HG03457 (cell line): ENCODE data around the gene PIK3R5.

Experiments used
- ATAC-seq: cut with Tn5 transposase; IDR thresholded peaks from one replicate; pipeline ENCODE4 v1.9.1; 2021; ENCODE audit warnings: moderate number of reproducible peaks; ENCODE audit not compliant: unreplicated experiment

Gene PIK3R5, protein sequence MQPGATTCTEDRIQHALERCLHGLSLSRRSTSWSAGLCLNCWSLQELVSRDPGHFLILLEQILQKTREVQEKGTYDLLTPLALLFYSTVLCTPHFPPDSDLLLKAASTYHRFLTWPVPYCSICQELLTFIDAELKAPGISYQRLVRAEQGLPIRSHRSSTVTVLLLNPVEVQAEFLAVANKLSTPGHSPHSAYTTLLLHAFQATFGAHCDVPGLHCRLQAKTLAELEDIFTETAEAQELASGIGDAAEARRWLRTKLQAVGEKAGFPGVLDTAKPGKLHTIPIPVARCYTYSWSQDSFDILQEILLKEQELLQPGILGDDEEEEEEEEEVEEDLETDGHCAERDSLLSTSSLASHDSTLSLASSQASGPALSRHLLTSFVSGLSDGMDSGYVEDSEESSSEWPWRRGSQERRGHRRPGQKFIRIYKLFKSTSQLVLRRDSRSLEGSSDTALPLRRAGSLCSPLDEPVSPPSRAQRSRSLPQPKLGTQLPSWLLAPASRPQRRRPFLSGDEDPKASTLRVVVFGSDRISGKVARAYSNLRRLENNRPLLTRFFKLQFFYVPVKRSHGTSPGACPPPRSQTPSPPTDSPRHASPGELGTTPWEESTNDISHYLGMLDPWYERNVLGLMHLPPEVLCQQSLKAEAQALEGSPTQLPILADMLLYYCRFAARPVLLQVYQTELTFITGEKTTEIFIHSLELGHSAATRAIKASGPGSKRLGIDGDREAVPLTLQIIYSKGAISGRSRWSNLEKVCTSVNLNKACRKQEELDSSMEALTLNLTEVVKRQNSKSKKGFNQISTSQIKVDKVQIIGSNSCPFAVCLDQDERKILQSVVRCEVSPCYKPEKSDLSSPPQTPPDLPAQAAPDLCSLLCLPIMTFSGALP

DNA sequence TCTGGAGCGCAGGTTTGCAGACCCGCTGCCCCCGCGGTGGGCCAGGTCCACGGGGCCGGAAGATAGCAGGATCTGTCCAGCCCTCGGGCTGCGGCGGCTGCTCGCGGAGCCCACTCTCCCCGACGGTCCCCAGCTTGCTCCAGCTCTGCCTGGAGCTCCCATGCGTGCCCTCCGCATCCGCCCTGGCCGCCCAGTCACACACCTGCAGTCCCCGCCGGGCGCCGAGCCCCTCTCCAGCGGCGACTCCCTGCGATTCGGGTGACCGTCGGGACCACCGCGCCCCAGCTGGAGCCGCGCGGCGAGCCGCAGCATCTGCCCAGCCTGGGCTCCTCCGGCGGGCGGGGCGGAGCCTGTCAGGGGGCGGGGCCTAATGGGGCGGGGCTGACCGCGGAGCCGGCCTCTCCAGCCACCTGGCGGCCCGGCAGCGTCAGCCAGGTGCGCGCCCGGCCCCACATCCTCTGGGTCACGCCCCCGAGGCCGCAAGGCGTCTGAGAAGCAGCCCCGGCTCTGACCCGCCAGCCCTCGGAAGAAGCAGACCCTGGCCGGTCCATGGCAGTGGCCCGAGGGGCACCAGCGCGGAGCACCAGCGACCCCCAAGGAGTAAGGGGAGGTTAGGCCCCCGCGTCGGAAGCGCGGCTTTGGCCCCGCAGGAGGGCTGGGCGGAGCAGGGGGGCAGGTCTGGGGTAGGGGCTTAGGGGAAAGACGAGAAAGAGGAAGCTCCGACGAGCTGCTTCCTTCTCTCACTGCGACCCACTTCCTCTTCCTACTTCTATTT lies at the start of gene PIK3R5:
PIK3R5 (minus strand) TSS at position 314 of the 775 bp plus-strand sequence. CDS start 54,213 bp downstream, outside the sequence.
- no peak for ATAC-seq

DNA sequence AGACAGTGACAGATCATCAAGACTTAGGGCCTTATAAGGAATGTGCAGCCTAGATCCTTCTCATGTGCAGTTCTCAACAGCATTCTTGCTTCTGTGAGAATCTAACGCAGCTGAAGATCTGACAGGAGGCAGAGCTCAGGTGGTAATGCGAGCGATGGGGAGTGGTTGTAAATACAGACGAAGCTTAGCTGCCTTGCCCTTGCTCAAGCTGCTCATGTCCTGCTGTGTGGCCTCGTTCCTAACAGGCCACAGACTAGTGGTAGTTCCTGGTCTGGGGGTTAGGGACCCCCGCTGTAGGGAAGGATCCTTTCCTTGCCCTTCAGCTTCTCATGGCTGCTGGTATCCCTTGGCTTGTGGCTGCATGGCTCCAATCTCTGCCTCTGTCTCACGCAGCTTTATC lies 45.5 kb upstream of the PIK3R5 start:
- ATAC-seq: no peak

DNA sequence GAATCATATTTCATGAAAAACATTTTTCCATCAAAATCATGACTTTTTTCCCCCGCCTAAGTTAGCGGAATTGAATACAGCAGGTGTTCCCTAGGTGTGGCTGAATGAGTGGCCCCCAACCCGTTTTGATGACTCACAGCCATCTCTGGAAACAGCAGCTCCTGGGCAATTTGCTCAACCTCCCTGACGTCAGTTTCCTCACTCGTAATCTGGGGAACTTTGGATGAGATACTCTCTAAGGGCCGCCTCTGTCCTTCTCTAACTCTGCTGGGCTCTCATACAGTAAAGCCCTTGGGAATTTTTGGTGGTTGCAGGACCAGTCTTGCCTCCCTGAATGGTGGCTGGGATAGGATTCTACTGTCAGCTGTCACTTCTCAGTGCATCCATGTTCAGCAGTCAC lies 44.2 kb upstream of the PIK3R5 start:
- no peak for ATAC-seq

DNA sequence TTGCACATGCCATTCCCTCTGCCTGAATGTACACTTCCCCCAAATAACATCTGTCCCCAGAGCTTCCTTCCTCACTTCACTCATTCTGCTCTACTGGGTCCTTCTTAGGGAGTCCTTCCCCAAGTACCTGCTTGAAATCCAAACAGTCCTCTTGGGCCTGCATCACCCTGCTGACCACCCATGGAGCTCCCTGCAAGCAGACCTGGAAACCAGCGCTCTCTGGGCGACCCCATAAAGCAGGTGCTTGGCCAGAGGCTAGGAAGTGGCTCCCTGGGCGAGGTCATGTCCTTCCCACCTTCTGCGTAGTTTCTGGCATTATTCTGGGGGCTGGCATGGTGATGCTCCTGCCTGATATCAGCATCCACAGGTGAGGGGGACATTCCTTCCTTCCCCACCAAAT lies 43.6 kb upstream of the PIK3R5 start:
- ATAC-seq: no peak

DNA sequence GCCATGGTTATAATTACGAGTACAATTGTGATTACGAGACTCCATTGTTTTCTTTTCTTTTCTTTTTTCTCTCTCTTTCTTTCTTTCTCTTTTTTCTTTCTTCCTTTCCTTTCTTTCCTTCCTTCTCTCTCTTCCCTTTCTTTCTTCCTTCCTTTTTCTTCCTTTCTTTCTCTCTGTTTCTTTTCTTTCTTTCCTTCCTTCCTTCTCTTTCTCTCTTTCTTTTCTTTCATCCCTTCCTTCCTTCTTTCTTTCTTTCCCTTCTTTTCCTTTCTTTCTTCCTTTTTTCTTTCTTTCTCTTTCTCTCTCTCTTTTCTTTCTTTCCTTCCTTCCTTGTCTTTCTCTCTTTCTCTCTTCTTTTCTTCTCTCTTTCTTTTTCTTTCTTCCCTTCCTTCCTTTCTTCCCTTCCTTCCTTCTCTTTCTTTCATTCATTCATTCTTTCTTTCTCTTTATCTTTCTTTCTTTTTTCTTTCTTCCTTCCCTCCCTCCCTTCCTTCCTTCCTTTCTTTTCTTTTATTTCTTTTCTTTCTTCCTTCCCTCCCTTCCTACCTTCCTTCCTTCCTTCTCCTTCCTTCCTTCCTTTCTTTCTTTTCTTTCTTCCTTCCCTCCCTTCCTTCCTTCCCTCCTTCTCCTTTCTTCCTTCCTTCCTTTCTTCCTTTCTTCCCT lies 41.7 kb upstream of the PIK3R5 start:
- no peak for ATAC-seq

DNA sequence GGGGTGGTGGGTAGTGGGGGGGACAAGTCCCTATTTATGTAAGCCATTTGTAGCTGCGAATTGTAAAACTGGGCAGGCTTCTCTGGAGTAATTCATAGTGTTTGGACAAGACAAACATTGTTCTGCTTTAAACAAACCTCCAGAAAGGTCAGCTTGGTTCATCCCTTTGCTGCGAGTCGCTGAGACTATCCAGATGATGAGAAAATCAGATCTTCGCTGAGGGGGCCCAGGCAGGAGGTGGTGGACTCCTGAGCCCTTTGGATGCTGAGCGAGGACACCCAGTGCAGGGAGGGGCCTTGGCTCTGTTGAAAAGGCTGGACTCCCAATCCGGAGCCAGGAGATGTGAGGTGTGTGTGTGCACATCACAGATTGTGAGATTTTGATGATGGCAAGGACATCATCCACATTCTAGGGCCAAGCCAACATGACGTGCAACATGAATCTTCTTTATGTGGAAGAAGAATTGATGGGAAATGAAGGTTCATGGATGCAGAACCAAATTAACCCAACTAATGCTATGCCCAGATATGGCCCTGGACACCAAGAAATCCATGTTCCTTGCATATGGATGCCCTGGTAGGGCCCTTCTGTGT lies 40.8 kb upstream of the PIK3R5 start:
- ATAC-seq: no peak

DNA sequence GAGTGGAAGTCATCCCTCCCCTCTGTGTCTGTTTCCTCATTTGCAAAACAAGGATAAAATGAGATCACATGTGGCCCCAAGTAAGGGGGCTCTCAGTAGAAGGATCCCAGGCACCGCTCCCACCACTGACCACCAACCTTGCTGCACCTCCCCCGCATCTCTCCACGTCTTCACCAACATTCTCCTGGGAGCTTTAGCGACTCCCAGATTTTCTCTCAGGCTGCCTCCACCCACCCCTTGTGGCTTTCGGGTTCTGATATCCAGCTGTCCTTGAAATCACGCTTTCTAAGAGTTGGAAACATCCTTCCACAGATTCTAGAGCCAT lies 39.4 kb upstream of the PIK3R5 start:
- no peak for ATAC-seq

DNA sequence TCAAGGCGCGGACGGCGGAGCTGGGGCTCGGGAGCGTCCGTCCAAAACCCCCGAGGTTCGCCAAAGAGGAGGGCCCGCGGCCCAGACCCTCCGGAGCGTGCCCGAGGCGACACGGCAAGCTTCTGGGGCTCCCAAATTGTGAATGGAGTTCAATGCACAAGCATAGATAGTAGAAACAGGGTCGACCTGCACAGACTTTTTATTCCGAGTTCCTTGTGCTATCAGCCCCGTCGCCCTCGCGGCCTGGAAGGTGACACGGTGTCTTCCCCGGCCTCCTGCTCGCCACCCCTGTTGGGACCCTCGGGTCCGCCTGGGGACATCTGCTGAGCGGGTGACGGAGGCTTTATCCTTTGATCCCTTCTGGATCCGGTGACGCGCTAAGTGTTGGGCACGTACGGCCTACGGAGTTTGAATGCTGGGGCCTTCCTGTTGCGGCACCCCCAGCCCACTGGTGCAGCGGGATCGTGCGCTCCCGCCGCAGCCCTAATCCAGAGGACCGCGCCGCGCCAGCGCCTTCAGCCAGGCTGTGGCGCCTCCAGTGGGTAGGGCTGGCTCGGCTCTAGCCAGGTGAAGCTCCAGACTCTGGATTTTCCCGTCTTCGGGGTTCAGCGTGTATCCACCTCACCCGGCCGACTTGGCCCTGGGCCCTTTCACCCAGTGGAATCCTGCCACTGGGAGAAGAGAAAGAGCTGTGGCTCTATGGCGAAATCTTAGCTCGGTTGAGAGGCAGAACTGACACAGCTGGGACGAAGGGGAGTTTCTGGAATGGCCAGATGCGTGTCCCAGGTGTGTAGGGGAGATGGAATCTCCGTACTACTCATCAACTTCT lies 38.8 kb upstream of the PIK3R5 start:
- no peak for ATAC-seq

DNA sequence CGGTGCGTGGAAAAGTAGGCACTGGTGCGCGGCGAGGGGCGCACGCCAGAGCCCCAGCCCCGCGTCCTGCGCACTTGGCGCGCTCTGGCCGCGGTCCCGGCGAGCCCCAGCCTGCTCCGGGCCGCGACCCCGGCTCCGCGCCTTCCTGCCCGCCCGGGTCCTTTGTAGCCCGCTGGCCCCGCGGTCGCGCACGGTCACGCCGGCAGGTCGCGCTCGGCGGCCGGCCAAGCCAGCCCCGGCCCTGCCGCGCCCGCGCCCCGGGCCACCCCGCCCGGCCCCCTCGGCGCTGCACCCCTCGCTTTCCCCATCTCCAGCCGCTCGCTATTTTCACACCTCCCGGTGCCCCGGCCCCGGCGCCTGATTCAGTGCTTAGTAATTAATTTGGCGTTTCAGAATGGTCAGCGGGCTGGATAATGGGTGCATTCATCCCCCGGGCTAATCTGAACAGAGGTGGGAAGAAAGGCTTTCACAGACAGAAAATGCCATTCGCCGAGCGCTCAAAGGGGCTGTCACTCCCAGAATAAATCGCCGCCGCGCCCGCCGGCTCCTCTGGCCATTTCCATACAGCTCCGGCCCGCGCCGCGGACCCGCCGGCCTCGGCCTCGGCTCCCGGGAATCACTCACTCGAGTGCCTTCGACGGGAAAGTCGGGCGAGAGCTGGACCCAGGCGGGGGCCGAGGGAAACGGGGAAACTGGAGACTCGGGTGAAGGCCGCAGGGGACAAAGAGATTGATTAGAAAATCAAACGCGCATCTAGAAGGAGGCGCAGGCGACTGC lies 38.0 kb upstream of the PIK3R5 start:
- ATAC-seq: no peak

DNA sequence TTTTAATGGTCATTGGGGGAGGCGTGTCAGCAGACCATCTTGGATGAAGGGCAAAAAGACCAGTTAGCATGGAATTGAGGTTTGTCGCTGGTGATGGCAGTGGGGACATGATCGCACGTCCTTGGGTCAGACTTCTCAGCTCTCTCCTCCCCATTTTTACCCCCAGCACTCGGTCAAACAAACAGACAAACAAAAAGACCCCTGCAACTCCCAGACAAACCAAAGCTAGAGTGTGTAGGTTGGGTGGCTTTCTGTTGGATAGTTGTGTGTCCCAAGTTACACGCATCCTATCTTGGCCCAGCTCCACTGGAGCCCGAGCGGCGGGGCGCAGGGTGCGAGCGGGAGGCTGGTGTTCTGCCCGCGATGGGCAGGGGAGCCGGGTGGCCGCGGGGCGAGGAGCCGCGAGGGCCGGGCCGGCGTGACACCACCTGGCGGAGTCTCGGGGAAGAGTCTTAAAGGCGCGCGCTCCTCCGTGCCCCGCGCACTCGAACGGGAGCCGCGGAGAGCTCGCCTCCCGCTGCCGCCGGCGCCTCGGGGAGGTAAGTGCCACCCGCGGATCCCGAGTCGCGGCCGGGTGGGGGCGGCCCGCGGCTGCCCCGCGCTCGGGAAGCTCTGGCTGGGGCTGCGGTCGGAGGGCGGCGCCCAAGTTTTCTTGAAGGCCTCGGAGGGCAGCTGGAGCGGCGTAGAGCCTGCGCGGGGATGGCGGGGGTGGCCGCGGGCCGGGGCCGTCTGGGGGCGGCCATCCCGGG lies 37.3 kb upstream of the PIK3R5 start:
- no peak for ATAC-seq

DNA sequence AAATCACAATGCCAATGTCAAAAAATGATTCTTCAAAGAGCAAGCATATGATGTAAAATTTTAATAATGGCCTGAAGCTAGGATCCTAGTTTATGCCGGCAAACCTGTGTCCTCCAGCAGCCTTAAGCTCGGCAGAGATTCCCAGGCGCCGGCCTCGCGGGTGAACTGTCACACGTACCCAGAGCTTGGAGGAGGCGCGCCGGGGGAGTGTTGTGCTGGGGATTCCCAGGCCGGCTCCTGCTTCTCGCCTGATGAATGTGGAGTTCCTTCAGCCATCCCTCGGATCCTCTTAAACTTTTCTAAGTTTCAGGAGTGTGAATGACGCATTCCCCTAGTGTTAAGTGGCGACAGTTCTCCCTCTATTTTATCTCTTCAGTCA lies 36.7 kb upstream of the PIK3R5 start:
- no peak for ATAC-seq

DNA sequence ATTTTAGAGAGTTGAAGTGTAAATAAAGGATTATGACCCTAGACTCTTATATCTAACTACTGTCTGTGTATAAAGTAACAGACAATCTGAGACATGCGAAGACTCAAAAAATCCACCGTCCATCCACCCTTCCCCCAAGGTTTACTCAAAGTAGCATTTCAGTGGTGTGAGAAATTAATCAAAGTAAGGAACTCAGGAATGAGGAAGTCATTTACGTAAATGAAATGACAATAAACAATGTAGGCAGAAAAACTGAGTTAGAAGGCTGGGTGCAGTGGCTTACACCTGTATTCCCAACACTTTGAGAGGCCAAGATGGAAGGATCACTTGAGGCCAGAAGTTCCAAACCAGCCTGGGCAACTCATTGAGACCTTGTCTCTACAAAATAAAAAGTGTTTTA lies 36.1 kb upstream of the PIK3R5 start:
- ATAC-seq: no peak

DNA sequence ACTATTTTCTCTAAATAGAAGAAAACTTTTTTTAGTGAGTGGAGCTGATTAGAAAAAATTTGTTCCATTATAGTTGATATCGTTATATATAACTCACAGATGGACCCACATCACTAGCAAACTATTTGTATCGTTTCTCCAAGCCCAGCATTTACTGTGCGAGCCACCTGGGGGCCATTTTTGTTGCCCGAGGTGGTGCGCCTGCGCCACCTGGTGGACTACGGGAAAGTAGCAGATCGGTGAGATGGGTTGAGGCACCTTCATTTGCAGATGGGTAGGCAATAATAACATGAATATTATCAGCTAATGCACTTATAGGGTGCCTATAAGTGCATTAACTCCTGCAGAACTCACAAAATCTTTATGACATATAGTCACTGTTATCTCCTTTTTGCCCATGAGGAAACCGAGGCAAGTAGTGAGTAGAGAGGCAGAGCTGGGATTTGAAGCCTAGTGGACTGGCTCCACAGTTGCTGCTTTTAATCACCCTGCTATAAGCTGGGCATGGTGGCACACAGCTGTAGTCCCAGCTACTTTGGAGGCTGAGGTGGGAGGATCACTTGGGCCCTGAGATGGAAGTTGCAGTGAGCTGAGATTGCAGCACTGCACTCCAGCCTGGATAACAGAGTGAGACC lies 32.6 kb upstream of the PIK3R5 start:
- no peak for ATAC-seq

DNA sequence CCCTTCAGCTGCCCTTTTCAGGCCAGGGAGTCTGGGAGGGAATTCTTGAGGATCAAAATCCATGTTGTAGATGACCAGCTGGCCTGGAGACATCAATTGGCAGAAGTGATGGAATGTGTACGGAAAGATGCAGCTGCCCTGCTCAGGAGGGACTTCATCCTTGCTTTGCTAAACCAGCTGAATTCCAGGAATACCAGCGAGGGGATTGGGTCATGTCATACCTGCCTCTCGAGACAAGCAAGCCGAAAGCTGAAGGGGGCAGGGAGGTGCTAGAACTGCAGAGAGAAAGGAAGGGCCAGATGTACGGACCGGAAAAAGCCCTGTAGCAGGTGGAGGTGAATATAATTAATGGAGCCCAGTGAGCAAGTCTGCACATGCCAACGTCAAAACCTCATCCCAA lies 30.2 kb upstream of the PIK3R5 start:
- no peak for ATAC-seq

DNA sequence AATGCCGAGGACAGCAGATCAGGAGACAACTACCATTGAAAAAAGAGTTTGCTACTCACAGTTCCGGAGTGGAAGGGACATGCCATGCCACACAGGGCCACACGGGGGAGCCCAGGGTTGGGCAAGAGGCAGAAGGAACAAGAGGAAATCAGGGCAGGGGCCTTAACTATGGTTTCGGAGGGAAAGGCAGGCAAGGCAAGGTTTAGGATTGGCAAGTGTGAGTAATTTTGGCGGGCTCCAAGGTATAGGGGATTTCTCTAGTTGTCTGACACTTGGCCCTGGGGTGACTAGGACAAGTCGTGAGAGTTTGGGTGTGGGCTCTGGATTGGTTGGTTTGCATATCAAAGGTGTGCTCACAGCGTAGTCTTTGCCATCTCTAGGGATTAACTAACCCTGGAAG lies 28.8 kb upstream of the PIK3R5 start:
- ATAC-seq: no peak

DNA sequence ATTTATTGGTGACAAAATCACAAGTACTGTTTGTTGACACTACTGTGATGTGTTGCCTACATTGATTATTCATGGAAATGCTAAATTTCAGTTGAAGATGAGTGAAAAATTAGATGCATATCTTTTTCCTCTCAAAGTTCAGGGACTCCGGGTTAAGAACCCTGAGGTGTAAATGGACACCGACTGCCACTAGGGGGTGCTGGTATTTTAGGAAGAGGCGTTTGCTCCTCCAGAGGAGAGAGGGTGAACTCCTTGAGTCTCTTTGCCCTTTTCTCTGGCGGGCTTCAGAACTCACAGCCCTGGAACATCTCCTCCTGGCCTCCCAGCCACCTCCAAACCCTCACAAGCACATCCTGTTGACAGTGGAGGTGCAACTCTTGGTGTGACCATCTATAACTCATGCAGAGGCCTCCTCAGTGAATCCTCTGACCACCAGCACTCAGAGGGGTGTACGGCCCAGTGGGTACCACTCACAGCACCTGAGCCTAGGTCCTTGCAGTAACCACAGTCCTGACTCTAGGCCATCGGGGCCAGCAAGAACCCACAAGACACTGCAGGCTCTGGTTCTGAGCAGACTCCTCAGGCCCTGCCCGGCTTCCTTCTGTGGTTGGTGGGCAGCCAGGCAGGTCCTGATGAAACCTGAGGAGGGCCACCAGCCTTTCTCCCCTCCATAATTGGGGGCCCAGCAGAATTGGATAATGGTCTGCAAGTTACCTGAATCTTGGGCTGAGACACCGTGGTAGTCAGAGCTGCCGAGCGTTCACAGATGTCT lies 26.2 kb upstream of the PIK3R5 start:
- no peak for ATAC-seq
